CD4-positive, alpha-beta T cell treated with Interleukin-1 beta for 1 hour (primary cell): ENCODE results near the gene RGS9.
A peak's percentile ranks its signal among the peaks of the same experiment; 100 is the strongest.
"Not testable (repeated sequence)": the region's sequence is repeated elsewhere in the genome, so short reads cannot be mapped to it uniquely, and the experiment has no call there.

Experiments used
- DNase-seq, 2 donors: peaks; one replicate each; pipeline ENCODE4 v3.0.0-alpha.2; 2020 to 2022

RGS9 gene

DNA sequence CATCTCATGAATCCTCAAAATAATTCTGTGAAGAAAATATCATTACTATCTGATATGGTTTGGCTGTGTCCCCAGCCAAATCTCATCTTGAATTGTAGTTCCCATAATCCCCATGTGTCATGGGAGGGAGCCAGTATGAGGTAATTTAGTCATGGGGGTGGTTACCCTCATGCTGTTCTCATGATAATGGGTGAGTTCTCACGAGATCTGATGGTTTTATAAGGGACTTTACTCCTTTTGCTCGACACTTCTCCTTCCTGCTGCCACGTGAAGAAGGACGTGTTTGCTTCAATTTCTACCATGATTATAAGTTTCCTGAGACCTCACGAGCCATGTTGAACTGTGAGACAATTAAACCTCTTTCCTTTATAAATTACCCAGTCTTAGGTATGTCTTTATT, 20.7 kb upstream of the RGS9 start:
- DNase-seq = not testable (repeated sequence)

GRCh38 chr17:65117384-65118035, 19.7 kb upstream of the RGS9 start:
- DNase-seq = no peak

DNA sequence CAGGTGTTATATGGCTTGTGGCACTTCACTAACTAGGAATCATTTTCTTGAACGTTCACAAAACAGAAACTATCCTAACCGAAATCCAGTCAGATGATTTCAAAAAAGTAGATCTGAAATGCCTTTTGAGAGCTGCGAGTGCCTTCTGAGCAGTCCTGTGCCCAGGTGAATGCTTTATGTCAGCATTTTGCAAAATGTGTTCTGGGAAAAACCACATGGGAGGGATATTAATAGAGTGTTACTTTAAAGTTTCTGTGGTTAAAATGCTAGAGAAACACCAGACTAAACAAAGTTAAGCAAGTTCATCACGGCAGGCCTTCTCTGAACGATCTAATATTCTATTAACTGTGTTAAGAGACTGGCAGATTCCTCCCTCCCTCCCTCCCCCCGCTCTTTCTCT, 15.8 kb upstream of the RGS9 start:
- DNase-seq = no peak

DNA sequence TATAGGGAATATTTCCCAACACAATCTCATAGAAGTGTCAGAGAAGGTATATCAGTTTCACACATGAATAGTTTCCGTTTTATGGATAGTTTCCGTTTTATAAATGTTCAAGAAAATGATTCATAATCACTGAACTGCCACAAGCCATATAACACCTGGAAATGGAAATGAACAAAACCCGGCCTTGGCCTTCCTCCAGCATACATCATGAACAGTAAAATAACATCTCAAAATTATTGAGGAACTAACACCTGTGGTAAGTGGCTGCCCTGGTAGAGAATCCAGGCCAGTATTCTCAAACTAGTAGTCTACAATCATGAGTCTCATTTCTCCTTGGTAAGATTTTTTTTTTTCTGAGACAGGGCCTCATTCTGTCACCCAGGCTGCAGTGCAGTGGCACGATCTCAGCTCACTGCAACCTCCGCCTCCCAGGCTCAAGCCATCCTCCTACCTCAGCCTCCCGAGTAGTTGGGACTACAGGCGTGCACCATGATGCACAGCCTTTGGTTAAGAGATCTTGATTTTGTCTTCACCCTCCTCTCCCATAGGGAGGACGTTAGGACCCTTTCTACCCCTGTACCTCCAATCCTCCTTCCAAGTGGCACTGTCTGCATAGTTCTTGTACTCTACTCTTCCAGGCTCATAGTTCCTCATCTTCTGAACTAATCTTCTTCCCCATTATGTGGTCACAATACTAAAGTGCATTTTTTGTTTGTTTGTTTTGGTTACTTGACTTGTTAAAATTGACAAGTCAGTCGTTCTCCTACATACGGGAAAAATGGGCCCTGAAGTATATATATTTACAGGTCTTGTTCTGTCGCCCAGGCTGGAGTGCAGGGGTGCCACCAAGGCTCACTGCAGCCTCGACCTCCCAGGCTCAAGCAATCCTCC, 15.0 kb upstream of the RGS9 start:
- DNase-seq = no peak

GRCh38 chr17:65122836-65123756, 14.1 kb upstream of the RGS9 start:
- peak; percentile 85 to 91 for DNase-seq

DNA sequence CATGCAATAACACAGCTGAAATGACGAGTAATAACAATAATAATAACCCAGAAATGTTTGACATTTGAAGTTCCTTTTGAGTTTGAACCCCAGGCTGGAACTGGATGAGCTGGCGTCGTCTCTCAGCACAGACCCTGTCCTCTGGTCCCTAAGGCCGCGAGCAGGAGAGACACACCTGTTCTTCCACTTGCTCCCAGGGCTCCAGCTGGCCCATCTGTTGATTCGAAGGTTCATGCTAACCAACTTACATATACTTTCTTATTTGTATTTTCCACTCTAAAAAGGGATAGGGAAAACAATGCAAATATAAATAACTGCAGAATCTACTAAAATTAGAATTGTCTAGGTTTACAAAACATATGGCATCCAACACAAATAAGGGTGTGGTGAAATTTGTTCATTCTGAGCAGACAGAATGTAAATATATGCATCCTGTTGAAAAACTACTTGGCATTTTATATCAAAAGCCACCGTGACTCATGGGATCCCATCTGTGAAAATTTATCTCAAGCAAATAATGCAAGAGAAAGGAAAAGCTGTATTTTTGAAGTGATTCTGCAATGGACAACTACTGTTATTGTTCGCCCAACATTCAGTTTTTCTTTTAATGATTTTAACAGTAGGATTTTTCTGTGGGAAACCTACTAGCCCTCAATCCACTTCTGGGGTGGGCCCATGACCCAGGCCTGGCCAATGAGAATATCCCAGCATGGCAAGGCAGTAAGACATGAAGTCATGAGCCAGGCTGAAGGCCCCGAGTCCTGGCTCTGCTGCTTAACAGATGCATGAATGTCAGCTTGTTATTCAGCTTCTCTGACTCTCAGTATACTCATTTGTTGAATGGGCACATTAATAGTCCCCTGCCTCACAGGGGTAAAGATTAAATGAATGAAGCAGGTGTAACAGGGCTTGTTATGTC, 13.2 kb upstream of the RGS9 start:
- no peak for DNase-seq

DNA sequence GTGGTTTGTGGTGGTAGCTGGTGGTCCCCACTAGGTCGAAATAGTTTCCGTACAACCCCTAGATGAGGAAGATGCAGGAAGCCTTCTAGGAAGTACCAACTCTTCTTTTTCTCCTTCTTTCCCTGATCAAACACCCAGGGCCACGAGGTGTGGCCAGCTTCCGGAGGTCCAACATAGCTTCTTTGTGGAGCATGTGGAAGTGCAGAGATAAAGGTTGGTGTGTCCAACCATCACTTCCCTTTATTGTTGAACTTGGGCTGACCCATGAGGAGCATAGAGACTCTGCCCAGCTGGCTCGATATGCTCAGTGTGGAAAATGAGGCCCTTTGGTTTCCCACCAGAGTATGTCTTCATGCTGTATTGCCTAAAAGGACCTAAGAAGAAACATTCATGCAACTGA, 6.3 kb upstream of the RGS9 start:
- no peak for DNase-seq

- DNase-seq = no peak
Measured at GRCh38 chr17:65131240-65131639, 5.9 kb upstream of the RGS9 start.

GRCh38 chr17:65131946-65132345, 5.2 kb upstream of the RGS9 start:
- no peak for DNase-seq

GRCh38 chr17:65134035-65134434, 3.1 kb upstream of the RGS9 start:
- DNase-seq = no peak

- no peak for DNase-seq
Measured at GRCh38 chr17:65139101-65139764, 2.1 kb downstream of the RGS9 start.

DNA sequence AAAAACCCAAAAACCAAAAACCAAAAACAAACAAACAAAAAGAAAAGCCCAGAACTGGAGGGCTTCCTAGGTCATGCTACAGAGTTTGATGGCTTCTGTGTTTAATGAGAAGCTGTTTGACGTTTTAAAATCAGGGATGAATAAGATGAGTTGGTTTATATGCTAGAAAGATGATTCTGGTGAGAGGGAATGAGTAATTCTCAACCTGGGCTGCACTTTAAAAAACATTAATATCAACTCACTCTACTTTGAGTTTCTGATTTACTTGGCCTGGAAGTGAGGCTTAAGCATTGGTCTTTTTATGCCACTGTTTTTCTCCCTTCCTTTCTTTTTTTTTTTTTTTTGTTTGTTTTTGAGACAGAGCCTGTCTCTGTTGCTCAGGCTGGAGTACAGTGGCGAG, 5.1 kb downstream of the RGS9 start:
- DNase-seq = no peak

DNA sequence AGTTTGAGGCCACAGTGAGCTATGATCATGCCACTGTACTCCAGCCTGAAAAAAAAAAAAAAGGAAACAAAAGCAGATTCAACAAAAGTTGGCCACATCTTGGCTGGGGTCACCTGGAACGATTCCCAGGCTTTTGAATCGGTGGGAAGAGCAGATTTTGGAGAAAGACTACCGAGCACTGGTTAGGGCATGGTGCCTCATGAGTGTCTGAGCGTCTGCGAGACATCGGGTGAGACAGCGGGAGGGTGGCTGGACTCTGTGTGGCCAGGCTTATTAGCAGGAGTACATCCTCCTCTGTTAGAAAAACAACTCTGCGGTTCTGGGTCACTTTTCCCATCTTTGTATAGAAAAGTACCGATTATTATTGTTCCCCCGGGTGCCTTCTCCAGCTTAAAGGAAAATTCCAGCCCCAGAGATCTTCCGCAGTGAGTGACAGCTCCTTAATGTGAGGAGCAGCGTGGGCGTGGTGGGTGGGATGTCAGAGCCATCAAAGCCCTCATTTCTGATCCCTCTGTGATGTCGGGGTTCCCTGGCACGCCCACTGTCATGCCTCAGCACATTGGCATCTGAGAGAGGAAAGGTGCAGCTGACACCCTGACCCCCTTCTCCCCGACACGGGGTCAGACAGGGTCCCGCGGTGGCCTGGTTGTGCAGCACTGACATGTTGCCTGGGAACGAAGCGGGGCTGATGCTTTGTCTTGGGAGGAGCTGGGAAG, 6.9 kb downstream of the RGS9 start:
- no peak for DNase-seq

DNA sequence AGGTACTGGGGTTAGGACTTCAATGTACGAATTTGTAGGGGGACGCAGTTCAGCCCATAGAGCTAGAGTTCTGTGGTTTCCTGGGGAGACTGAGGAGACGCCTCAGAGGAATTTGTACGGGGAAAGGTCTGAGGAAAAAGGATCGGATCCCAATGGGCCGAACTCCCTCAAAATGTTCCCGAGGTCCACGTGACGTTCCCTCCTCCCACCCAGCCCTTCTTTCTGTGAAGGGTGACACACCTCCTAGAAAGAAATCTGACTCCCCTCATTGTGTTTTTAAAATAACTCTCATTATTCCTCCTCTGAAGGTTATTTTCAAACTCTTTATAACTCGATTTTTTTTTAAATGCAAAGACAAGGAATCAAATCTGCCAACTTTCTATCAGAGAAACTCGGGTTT, 8.6 kb downstream of the RGS9 start:
- DNase-seq = no peak

DNA sequence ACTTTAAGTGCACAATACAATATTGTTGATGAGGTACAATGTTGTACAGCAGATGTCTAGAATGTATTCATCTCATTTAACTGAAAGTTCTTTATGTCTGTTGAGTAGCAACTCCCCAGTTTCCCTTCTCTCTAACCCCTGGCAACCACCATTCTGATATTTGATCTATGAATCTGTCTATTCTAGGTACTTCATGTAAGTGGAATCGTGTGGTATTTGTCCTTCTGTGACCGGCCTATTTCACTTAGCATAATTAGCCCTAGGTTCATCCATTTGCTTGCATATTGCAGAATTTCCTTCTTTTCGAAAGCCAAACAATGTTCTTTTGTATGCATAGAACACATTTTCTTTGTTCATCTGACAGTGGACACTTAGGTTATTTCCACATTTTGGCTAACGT, 10.8 kb downstream of the RGS9 start:
- no peak for DNase-seq

DNA sequence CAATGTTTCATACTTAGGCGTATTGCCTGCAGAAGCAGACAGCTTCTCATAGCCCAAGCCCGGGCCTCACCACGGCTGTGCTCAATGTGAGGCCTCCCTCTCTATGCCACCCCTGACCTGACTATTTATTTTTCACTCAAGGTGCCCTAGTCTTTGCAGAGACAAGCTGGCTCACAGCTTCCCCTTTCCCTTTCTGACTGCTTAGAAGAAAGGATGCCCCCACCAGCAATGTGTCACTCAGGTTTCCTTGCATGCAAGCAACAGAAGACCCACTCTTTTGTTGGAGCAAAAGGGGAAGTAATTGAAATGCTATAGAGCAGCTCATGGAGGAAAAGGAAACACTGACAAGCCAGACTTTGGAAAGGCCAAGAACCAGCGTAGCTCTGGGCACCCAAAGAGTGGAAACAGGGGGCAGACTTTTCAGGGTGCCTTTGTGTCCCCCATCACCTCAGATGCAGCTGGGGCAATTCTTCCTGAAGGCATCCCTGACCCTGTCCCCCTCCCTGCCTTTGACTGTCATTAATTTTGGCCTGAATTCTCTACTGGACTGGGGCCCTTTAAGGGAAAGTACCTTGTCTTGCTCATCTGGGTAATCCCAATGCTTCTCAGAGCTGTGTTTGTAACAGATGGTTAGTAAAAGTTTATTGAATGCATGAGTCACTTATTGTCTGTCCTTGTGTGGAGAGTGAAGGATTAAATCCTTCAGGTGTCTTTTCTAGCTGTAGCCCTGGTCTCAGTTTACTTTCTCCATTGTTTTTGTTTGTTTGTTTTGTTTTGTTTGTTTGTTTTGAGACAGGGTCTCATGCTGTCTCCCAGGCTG, 17.8 kb downstream of the RGS9 start:
- DNase-seq = peak in 1 of 2 donors; percentile 3

DNA sequence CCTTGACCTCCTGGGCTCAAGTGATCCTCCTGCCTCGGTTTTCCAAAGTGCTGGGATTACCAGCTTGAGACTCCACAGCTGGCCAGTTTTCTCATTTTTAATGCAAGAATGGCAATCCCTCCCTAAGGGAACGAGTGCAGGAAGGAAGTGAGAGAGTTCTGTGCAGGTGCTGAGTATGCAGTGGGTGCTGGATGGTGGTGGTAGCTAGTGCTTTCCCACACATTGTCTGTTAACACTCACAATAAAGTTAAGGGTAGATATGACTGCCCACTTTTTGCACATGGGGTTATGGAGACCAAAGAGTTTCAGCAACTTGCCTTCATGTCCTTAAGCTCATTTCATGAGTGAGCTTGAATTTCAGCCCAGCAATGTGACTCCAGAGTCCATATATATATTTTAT, 18.5 kb downstream of the RGS9 start:
- DNase-seq = no peak

DNA sequence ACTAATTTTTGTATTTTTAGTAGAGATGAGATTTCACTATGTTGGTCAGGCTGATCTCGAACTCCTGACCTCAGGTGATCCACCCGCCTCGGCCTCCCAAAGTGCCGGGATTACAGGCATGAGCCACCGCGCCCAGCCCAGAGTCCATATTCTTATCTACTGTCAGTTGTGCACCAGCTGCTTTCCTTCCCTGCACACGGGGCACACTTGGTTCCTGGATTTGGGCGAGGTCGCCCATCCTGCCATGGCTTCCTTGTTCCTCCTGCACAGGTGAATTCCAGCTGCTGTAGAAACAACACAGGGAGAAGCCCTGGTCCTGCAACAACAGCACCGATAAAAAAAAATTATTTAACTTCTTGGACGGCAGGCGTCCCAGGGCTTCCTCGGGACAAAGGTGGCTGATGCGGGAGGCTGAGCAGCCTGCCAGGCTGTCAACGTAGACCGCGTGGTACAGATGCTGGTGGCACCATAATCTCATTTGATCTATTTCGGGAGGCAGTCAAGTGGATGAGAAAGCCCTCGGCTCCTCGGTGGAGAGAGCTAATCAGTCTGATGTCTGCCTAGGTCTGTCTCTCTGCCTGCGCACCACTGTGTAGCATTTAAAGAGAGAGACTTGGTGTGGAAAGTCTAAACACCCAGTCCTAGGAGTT, 19.1 kb downstream of the RGS9 start:
- DNase-seq = no peak

DNA sequence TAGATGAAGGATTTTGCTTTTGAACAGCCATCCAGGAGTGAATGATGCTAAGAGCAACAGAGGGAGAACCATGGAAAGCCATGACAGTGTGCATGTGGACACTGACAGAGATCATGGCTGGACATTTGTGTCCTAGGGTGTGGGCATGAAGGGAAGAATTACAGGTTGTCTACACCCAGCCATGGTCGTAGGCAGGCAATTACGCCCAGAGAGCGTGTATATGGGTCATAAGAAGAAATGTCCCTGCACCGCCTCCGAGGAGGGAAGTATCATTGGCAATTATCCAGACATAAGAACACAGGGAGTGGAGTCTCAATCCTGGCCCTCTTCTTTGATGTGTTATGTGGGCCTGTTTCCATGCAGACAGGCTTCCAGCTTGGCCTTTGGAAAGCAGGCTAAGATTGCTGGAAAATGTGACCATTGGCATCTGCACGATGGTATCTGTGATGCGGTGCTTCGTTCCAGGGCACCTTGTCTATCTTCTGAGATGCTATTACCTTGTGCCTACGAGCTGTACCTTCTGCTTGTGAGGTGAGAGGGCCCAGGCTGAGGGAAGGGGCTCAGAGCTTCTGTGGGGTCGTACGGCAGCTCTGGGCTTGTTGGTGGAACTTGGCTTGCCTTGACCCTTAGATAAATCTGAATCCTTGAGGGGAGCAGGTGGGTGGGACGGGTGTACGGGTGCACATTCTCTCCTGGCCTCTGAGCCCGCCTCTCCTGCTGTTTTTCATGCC, 19.8 kb downstream of the RGS9 start:
- DNase-seq = no peak
